HepG2 (cell line): ENCODE data around the gene CNTF. TPM values are rescaled to one million over a fixed set of nuclear protein-coding genes. Genes with fewer than 3 reads are reported as not detected.

Experiments used
- BATF2 ChIP-seq: sonication (generic); formaldehyde crosslinking; IDR thresholded peaks from 2 replicates; pipeline ENCODE4 v1.8.0; 2022; ENCODE audit warnings: mild to moderate bottlenecking, missing genetic modification reagents, moderate library complexity
- MAF1 ChIP-seq: sonication (generic); formaldehyde crosslinking; IDR thresholded peaks from 2 replicates; pipeline ENCODE4 v1.5.0; 2020; ENCODE audit warnings: missing genetic modification reagents, borderline replicate concordance
- MEF2D ChIP-seq: sonication (generic); formaldehyde crosslinking; IDR thresholded peaks from 2 replicates; pipeline ENCODE4 v1.5.1; 2020; ENCODE audit warnings: mild to moderate bottlenecking, missing genetic modification reagents
- MIER3 ChIP-seq: IDR thresholded peaks from 2 replicates; pipeline ENCODE4 v1.6.1; 2016; ENCODE audit warnings: missing compliant biosample characterization, borderline replicate concordance
- NR3C1 ChIP-seq: sonication (generic); formaldehyde crosslinking; IDR thresholded peaks from 2 replicates; pipeline ENCODE4 v1.4.0; 2020; ENCODE audit warnings: missing genetic modification reagents
- RORA ChIP-seq: sonication (generic); formaldehyde crosslinking; IDR thresholded peaks from 2 replicates; pipeline ENCODE4 v1.5.0; 2020; ENCODE audit warnings: mild to moderate bottlenecking, missing genetic modification reagents, moderate library complexity
- SNAI1 ChIP-seq: sonication (generic); formaldehyde crosslinking; IDR thresholded peaks from 2 replicates; pipeline ENCODE4 v1.5.0; 2020; ENCODE audit warnings: mild to moderate bottlenecking, missing genetic modification reagents, borderline replicate concordance
- TCF7 ChIP-seq: sonication (generic); IDR thresholded peaks from 2 replicates; pipeline ENCODE4 v1.6.1; 2016; ENCODE audit warnings: antibody characterized with exemption, low read depth
- TRAFD1 ChIP-seq: sonication (generic); formaldehyde crosslinking; IDR thresholded peaks from 2 replicates; pipeline ENCODE4 v1.5.1; 2020; ENCODE audit warnings: missing genetic modification reagents, mild to moderate bottlenecking, borderline replicate concordance
- ZBED4 ChIP-seq: sonication (generic); formaldehyde crosslinking; IDR thresholded peaks from 2 replicates; pipeline ENCODE4 v1.4.0; 2020; ENCODE audit warnings: missing genetic modification reagents, borderline replicate concordance
- ZC3H13 ChIP-seq: sonication (generic); formaldehyde crosslinking; IDR thresholded peaks from 2 replicates; pipeline ENCODE4 v1.8.1; 2023; ENCODE audit warnings: mild to moderate bottlenecking, missing genetic modification reagents, moderate library complexity
- ZHX1 ChIP-seq: sonication (generic); formaldehyde crosslinking; IDR thresholded peaks from 2 replicates; pipeline ENCODE4 v1.8.1; 2022; ENCODE audit warnings: low read depth, mild to moderate bottlenecking, missing genetic modification reagents
- ZNF160 ChIP-seq: sonication (generic); formaldehyde crosslinking; IDR thresholded peaks from 2 replicates; pipeline ENCODE4 v1.8.0; 2022; ENCODE audit warnings: mild to moderate bottlenecking, inconsistent platforms, missing genetic modification reagents
- ZNF18 ChIP-seq: sonication (generic); formaldehyde crosslinking; IDR thresholded peaks from 2 replicates; pipeline ENCODE4 v1.8.0; 2022; ENCODE audit warnings: mild to moderate bottlenecking, missing genetic modification reagents; ENCODE audit not compliant: insufficient replicate concordance
- ZNF263 ChIP-seq: sonication (generic); formaldehyde crosslinking; IDR thresholded peaks from 2 replicates; pipeline ENCODE4 v1.4.0; 2020; ENCODE audit warnings: missing genetic modification reagents
- ZNF296 ChIP-seq: sonication (generic); formaldehyde crosslinking; conservative IDR thresholded peaks from 2 replicates; pipeline ENCODE4 v1.5.0; 2020; ENCODE audit warnings: mild to moderate bottlenecking, missing genetic modification reagents
- ZNF3 ChIP-seq: IDR thresholded peaks from 2 replicates; pipeline ENCODE4 v1.7.0; 2017; ENCODE audit warnings: inconsistent platforms
- ZNF317 ChIP-seq: sonication (generic); formaldehyde crosslinking; IDR thresholded peaks from 2 replicates; pipeline ENCODE4 v1.5.0; 2020; ENCODE audit warnings: mild to moderate bottlenecking, missing genetic modification reagents
- ZNF670 ChIP-seq: sonication (generic); formaldehyde crosslinking; IDR thresholded peaks from 2 replicates; pipeline ENCODE4 v1.8.0; 2022; ENCODE audit warnings: mild to moderate bottlenecking, missing genetic modification reagents, borderline replicate concordance
- ZNF713 ChIP-seq: sonication (generic); formaldehyde crosslinking; IDR thresholded peaks from 2 replicates; pipeline ENCODE4 v1.4.0; 2020; ENCODE audit warnings: mild to moderate bottlenecking, missing genetic modification reagents
- polyA plus RNA-seq, 8 experiments: library from polyadenylated mRNA; depleted of rRNA in 3 of 8; stranded (reverse) in 7 of 8; unstranded in 1 of 8; fragments of >200 nt; fragmentation: Illumina TruSeq in 4 of 8; extraction: Trizol in 4 of 8; gene quantifications; 2 replicates each; pipeline versions ENCODE4 v1.2.1 to v1.2.3, GENCODE V29; 2011 to 2016; ENCODE audit warnings: low read depth in 4 of 8, missing spikeins in 1 of 8, mixed read lengths in 1 of 8; ENCODE audit not compliant: insufficient read depth in 1 of 8
- total RNA-seq, 5 experiments: library from RNA; depleted of rRNA; stranded (reverse); fragments of >200 nt; fragmentation: Illumina TruSeq; extraction: Trizol; gene quantifications; 2 replicates each; pipeline ENCODE4 v1.2.3, GENCODE V29; 2016; ENCODE audit warnings: low read depth in 1 of 5

CNTF gene
- total and polyA plus RNA-seq, 2 of the 13 experiments (the other 11 are each of a cell fraction or from before 2014, with no cell fraction given): 0.51 to 2.3 TPM

- TF ChIP-seq ZNF18 (CRISPR knock-in tag) (no peak), BATF2 (CRISPR knock-in tag) (no peak), ZNF296 (CRISPR knock-in tag) (no peak), ZNF3 (CRISPR knock-in tag) (no peak), ZHX1 (CRISPR knock-in tag) (no peak), ZBED4 (CRISPR knock-in tag) (no peak; the same call in 1 of the 2 replicates), ZNF317 (CRISPR knock-in tag) (no peak), MAF1 (CRISPR knock-in tag) (no peak), TCF7 (no peak), MIER3 (no peak), RORA (CRISPR knock-in tag) (no peak), TRAFD1 (CRISPR knock-in tag) (no peak), ZC3H13 (CRISPR knock-in tag) (no peak), ZNF713 (CRISPR knock-in tag) (no peak), ZNF670 (CRISPR knock-in tag) (no peak), ZNF160 (no peak), SNAI1 (CRISPR knock-in tag) (no peak), MEF2D (CRISPR knock-in tag) (peak; percentile 6; the same call in 1 of the 2 replicates), ZNF263 (CRISPR knock-in tag) (no peak), NR3C1 (CRISPR knock-in tag) (no peak)
These were observed 44.8 kb upstream of the CNTF start (continued) for GRCh38 chr11:58577555-58578135.
